Hepatocyte (in vitro differentiated cells): ENCODE results near the gene OR6B1. TPM values are rescaled to one million over a fixed set of nuclear protein-coding genes. Genes with fewer than 3 reads are reported as not detected.

Source experiments
- DNase-seq: peaks from one replicate; pipeline ENCODE4 v3.0.0-alpha.2; 2016; ENCODE audit warnings: low spot score
- H2AFZ ChIP-seq: fragments of 200-600 bp; sonication (generic); 2 replicates; pipeline ENCODE4 v1.6.0; 2016; ENCODE audit warnings: antibody characterized with exemption, mild to moderate bottlenecking
- H3K27ac ChIP-seq: fragments of 200-600 bp; sonication (generic); 2 replicates; pipeline ENCODE4 v1.5.1; 2016; ENCODE audit warnings: mild to moderate bottlenecking
- H3K27me3 ChIP-seq: fragments of 200-600 bp; sonication (generic); 2 replicates; pipeline ENCODE4 v1.6.1; 2016
- H3K36me3 ChIP-seq: fragments of 200-600 bp; sonication (generic); replicated peaks from 2 replicates; pipeline ENCODE4 v1.5.1; 2016; ENCODE audit warnings: low read depth; ENCODE audit not compliant: insufficient read depth
- H3K4me1 ChIP-seq: fragments of 200-600 bp; sonication (generic); 2 replicates; pipeline ENCODE4 v1.5.1; 2016; ENCODE audit warnings: mild to moderate bottlenecking, moderate library complexity; ENCODE audit not compliant: insufficient read depth
- H3K4me2 ChIP-seq: fragments of 200-600 bp; sonication (generic); 2 replicates; pipeline ENCODE4 v1.6.0; 2016
- H3K4me3 ChIP-seq: fragments of 200-600 bp; sonication (generic); 2 replicates; pipeline ENCODE4 v1.5.1; 2016; ENCODE audit warnings: mild to moderate bottlenecking
- H3K79me2 ChIP-seq: fragments of 200-600 bp; sonication (generic); 2 replicates; pipeline ENCODE4 v1.6.0; 2017; ENCODE audit warnings: mild to moderate bottlenecking
- H3K9me2 ChIP-seq: fragments of 200-600 bp; sonication (generic); replicated peaks from 2 replicates; pipeline ENCODE4 v1.6.0; 2017; ENCODE audit warnings: mild to moderate bottlenecking; ENCODE audit not compliant: insufficient read depth
- H3K9me3 ChIP-seq: fragments of 200-600 bp; sonication (generic); 2 replicates; pipeline ENCODE4 v1.5.1; 2016; ENCODE audit warnings: low read depth, mild to moderate bottlenecking
- H4K20me1 ChIP-seq: fragments of 200-600 bp; sonication (generic); 2 replicates; pipeline ENCODE4 v1.6.0; 2016; ENCODE audit warnings: mild to moderate bottlenecking; ENCODE audit not compliant: insufficient read depth, poor library complexity, severe bottlenecking
- CTCF ChIP-seq: fragments of 200-600 bp; sonication (generic); IDR thresholded peaks from 2 replicates; pipeline ENCODE4 v1.5.1; 2016; ENCODE audit warnings: antibody characterized with exemption, mild to moderate bottlenecking; ENCODE audit not compliant: poor library complexity
- EZH2 ChIP-seq: fragments of 200-600 bp; sonication (generic); IDR thresholded peaks from 2 replicates; pipeline ENCODE4 v1.6.1; 2016; ENCODE audit warnings: antibody characterized with exemption, mild to moderate bottlenecking, borderline replicate concordance
- EZH2phosphoT487 ChIP-seq: fragments of 200-600 bp; sonication (generic); IDR thresholded peaks from one replicate; pipeline ENCODE4 v1.6.1; 2018; ENCODE audit warnings: antibody characterized with exemption, mild to moderate bottlenecking, low read depth, moderate library complexity; ENCODE audit not compliant: unreplicated experiment, severe bottlenecking
- WGBS: methylation state at CpG from one replicate; pipeline ENCODE4 v1.1.6; 2016; ENCODE audit warnings: low lambda C conversion rate; ENCODE audit errors: missing lambda C conversion rate; 5-methylcytosine and 5-hydroxymethylcytosine counted together
- polyA plus RNA-seq: library from polyadenylated mRNA; unstranded; fragments of >200 nt; fragmentation: Nextera tagmentation; extraction: Ambion mirVana; gene quantifications from 2 replicates; pipeline ENCODE4 v1.2.1, GENCODE V29; 2016
- total RNA-seq: library from RNA; depleted of rRNA; stranded (reverse); fragments of >200 nt; gene quantifications from 2 replicates; pipeline ENCODE4 v1.2.3, GENCODE V29; 2014

OR6B1 gene
- total and polyA plus RNA-seq, 2 experiments from 2014 or later = 0.28 TPM; not detected in 1

GRCh38 chr7:144057954-144058353 is 57.8 kb downstream of the OR6B1 start:
- 25% methylated on average over 3 of the region's 3 CpGs for WGBS
- no peaks in the 10 kb centered on the region for H3K9me3 ChIP-seq
- no peak overlapping the region for H3K4me3 ChIP-seq
- H3K36me3 ChIP-seq = no peaks in the 10 kb centered on the region
- H3K27ac ChIP-seq = peak overlapping the region; percentile 91
- no peak overlapping the region for H2AFZ ChIP-seq
- H3K4me2 ChIP-seq = no peak overlapping the region
- no peaks in the 10 kb centered on the region for H3K9me2 ChIP-seq
- peak; percentile 63 for DNase-seq
- TF ChIP-seq CTCF (no peak), EZH2phosphoT487 (no peak), EZH2 (no peak)
- no peaks in the 10 kb centered on the region for H4K20me1 ChIP-seq
- H3K27me3 ChIP-seq = no peaks in the 10 kb centered on the region
- no peaks in the 10 kb centered on the region for H3K79me2 ChIP-seq
- H3K4me1 ChIP-seq = no peaks in the 10 kb centered on the region

Other genes starting within 250 kb of the OR6B1 start
- gene CTAGE6, start 242.6 kb upstream of the OR6B1 start, total RNA-seq = 0.07 TPM in 1 of 2 replicates, not detected in the other
- gene CTAGE6, start 242.6 kb upstream of the OR6B1 start, polyA plus RNA-seq = not detected in 2 replicates
- gene TCAF1, start 98.1 kb upstream of the OR6B1 start, total RNA-seq = 118 and 121 TPM in 2 replicates
- gene TCAF1, start 98.1 kb upstream of the OR6B1 start, polyA plus RNA-seq = 57.4 and 59.6 TPM in 2 replicates
- not detected in 2 replicates for gene OR2F2, start 65.1 kb upstream of the OR6B1 start, total RNA-seq
- gene OR2F2, start 65.1 kb upstream of the OR6B1 start, polyA plus RNA-seq = not detected in 2 replicates
- 0.04 TPM in 1 of 2 replicates, not detected in the other for gene OR2F1, start 45.5 kb upstream of the OR6B1 start, total RNA-seq
- gene OR2F1, start 45.5 kb upstream of the OR6B1 start, polyA plus RNA-seq = not detected in 2 replicates
- gene OR2A5, start 48.6 kb downstream of the OR6B1 start, total RNA-seq = 0.44 and 0.77 TPM in 2 replicates
- gene OR2A5, start 48.6 kb downstream of the OR6B1 start, polyA plus RNA-seq = 0.09 and 0.10 TPM in 2 replicates
- gene OR2A25, start 69.5 kb downstream of the OR6B1 start, total RNA-seq = 0.40 TPM in 1 of 2 replicates, not detected in the other
- gene OR2A25, start 69.5 kb downstream of the OR6B1 start, polyA plus RNA-seq = not detected in 2 replicates
- 0.24 and 1.0 TPM in 2 replicates for gene OR2A12, start 86.0 kb downstream of the OR6B1 start, total RNA-seq
- gene OR2A12, start 86.0 kb downstream of the OR6B1 start, polyA plus RNA-seq = 0.11 and 0.42 TPM in 2 replicates
- not detected in 2 replicates for gene OR2A2, start 109.3 kb downstream of the OR6B1 start, total RNA-seq
- not detected in 2 replicates for gene OR2A2, start 109.3 kb downstream of the OR6B1 start, polyA plus RNA-seq
- gene OR2A14, start 122.9 kb downstream of the OR6B1 start, total RNA-seq = 0.27 TPM in 1 of 2 replicates, not detected in the other
- not detected in 2 replicates for gene OR2A14, start 122.9 kb downstream of the OR6B1 start, polyA plus RNA-seq
- 5.5 and 5.8 TPM in 2 replicates for gene CTAGE4, start 183.1 kb downstream of the OR6B1 start, total RNA-seq
- 2.2 and 2.3 TPM in 2 replicates for gene CTAGE4, start 183.1 kb downstream of the OR6B1 start, polyA plus RNA-seq
- 14.5 and 17.1 TPM in 2 replicates for gene ARHGEF35, start 195.5 kb downstream of the OR6B1 start, total RNA-seq
- 16.4 and 19.3 TPM in 2 replicates for gene ARHGEF35, start 195.5 kb downstream of the OR6B1 start, polyA plus RNA-seq
- 0.10 TPM in 1 of 2 replicates, not detected in the other for gene OR2A42, start 239.3 kb downstream of the OR6B1 start, total RNA-seq
- 0.46 TPM in 1 of 2 replicates, not detected in the other for gene OR2A42, start 239.3 kb downstream of the OR6B1 start, polyA plus RNA-seq